Measurements from ENCODE around the gene TMEM18. TPM values are rescaled to one million over a fixed set of nuclear protein-coding genes. Genes with fewer than 3 reads are reported as not detected.
A peak's percentile ranks its signal among the peaks of the same experiment; 100 is the strongest.

Gene TMEM18
- total and polyA plus RNA-seq, 2 of the 4 experiments (the other 2 are of a cell fraction) = 15.2 to 30.2 TPM

GRCh38 chr2:655626-656025 lies 21.6 kb downstream of the TMEM18 start:
- Histone ChIP-seq H4K91ac (ENCODE audit: insufficient read depth, low read depth, low read length) (no peak overlapping the region), H4K5ac (ENCODE audit: low read depth, low read length) (no peak overlapping the region), H3K4ac (ENCODE audit: low read depth, low read length) (no peak overlapping the region), H2BK15ac (ENCODE audit: low read depth, low read length) (no peak overlapping the region), H3K27me3 (ENCODE audit: control insufficient read depth, insufficient read depth, low read length) (peaks cover 5% of the 10 kb centered on the region), H3K27ac (ENCODE audit: insufficient read depth, low read length) (no peak overlapping the region), H3K9me3 (ENCODE audit: control insufficient read depth, insufficient read depth, low read length) (no peaks in the 10 kb centered on the region), H3K4me2 (ENCODE audit: low read depth, low read length) (no peak overlapping the region), H3K79me1 (ENCODE audit: low read depth in 1 of 2, low read length in 2 of 2) (no peaks in the 10 kb centered on the region), H3K4me1 (ENCODE audit: control insufficient read depth, insufficient read depth, low read length) (no peaks in the 10 kb centered on the region), H2AK5ac (ENCODE audit: low read depth, low read length) (no peak overlapping the region), H4K20me1 (ENCODE audit: insufficient read depth, low read length) (no peaks in the 10 kb centered on the region), H3K4me3 (ENCODE audit: insufficient read depth, low read depth, low read length) (no peak overlapping the region), H3K56ac (ENCODE audit: extremely low read depth, insufficient read depth, low read length) (no peak overlapping the region), H2BK120ac (ENCODE audit: low read depth, low read length) (no peak overlapping the region), H3K14ac (replicated peaks; ENCODE audit: low read depth, low read length) (no peak overlapping the region), H3K9ac (ENCODE audit: low read depth, low read length) (no peak overlapping the region), H3K9me1 (ENCODE audit: insufficient read depth, low read length) (no peaks in the 10 kb centered on the region), H2BK20ac (ENCODE audit: low read depth, low read length) (no peak overlapping the region), H2AK9ac (replicated peaks; ENCODE audit: low read depth, low read length, poor library complexity) (peak overlapping the region; percentile 25), H3K18ac (ENCODE audit: low read depth, low read length) (no peak overlapping the region), H3K36me3 (ENCODE audit: control insufficient read depth, insufficient read depth, low read length) (no peaks in the 10 kb centered on the region), H3K23ac (ENCODE audit: low read depth, low read length) (no peak overlapping the region), H2AFZ (replicated peaks; ENCODE audit: low read length, poor library complexity) (peak overlapping the region; percentile 71), H2BK5ac (ENCODE audit: low read depth, low read length, poor library complexity, severe bottlenecking) (no peak overlapping the region), H4K8ac (ENCODE audit: low read depth in 2 of 2, low read length in 2 of 2) (no peak overlapping the region)
- intact Hi-C loops (cut with micrococcal nuclease) = no loop called here
- POLR2A ChIA-PET (ENCODE audit: unreplicated experiment) = interaction anchor here (0.6 kb wide), 1 partner anchor 26 kb away, joined by 3 read pairs; no protein-coding TSS in a partner anchor
- ATAC-seq (ENCODE audit: low read depth) (peak; percentile 70), DNase-seq (peak; percentile 39)
- CTCF ChIA-PET = no interaction called here
- dilution Hi-C loops (cut with HindIII; ENCODE audit: low sequenced_read_pairs, unreplicated experiment) = no loop called here
- in situ Hi-C loops (cut with MboI; ENCODE audit: low sequenced_read_pairs) = no loop called here
- no TSS peak for BruUV-seq (replicated peaks)
- no peak for TF ChIP-seq RAD21 (IDR thresholded peaks at IDR 0.05; ENCODE audit: low read length)
- TF ChIP-seq SMC3 (IDR thresholded peaks at IDR 0.05; ENCODE audit: low read depth, low read length) = no peak
- TF ChIP-seq MXI1 (IDR thresholded peaks at IDR 0.05; ENCODE audit: borderline replicate concordance, low read depth, low read length) = no peak
- no peak for TF ChIP-seq ELK1 (IDR thresholded peaks at IDR 0.05; ENCODE audit: borderline replicate concordance, low read depth, low read length)
- TF ChIP-seq FOS (IDR thresholded peaks at IDR 0.05; ENCODE audit: low read depth, low read length) = no peak
- no peak for TF ChIP-seq MAZ (IDR thresholded peaks at IDR 0.05; ENCODE audit: borderline replicate concordance, low read depth, low read length)
- TF ChIP-seq MAFK (IDR thresholded peaks at IDR 0.05; ENCODE audit: low read depth, low read length) = no peak
- no peak for TF ChIP-seq CHD1 (IDR thresholded peaks at IDR 0.05; ENCODE audit: low read depth, low read length)
- TF ChIP-seq RFX5 (IDR thresholded peaks at IDR 0.05; ENCODE audit: low read depth, low read length) = no peak
- TF ChIP-seq BHLHE40 (IDR thresholded peaks at IDR 0.05; ENCODE audit: low read depth, low read length) = no peak
- TF ChIP-seq, protein P1, sequence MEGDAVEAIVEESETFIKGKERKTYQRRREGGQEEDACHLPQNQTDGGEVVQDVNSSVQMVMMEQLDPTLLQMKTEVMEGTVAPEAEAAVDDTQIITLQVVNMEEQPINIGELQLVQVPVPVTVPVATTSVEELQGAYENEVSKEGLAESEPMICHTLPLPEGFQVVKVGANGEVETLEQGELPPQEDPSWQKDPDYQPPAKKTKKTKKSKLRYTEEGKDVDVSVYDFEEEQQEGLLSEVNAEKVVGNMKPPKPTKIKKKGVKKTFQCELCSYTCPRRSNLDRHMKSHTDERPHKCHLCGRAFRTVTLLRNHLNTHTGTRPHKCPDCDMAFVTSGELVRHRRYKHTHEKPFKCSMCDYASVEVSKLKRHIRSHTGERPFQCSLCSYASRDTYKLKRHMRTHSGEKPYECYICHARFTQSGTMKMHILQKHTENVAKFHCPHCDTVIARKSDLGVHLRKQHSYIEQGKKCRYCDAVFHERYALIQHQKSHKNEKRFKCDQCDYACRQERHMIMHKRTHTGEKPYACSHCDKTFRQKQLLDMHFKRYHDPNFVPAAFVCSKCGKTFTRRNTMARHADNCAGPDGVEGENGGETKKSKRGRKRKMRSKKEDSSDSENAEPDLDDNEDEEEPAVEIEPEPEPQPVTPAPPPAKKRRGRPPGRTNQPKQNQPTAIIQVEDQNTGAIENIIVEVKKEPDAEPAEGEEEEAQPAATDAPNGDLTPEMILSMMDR (conservative IDR thresholded peaks at IDR 0.05; ENCODE audit: low read depth, low read length) = no peak
- TF ChIP-seq NFE2L2 (IDR thresholded peaks at IDR 0.05; ENCODE audit: low read depth, low read length) = no peak
- TF ChIP-seq CEBPB (IDR thresholded peaks at IDR 0.05; ENCODE audit: low read depth, low read length) = no peak
- no peak for TF ChIP-seq POLR2A (IDR thresholded peaks at IDR 0.05; ENCODE audit: low read depth, low read length)
- TF ChIP-seq USF2 (IDR thresholded peaks at IDR 0.05; ENCODE audit: low read depth, low read length) = no peak
- TF ChIP-seq RCOR1 (IDR thresholded peaks at IDR 0.05; ENCODE audit: insufficient replicate concordance, low read length) = no peak

Measured in IMR-90 (cell line).